ENCODE measurements around the gene KCNIP4. TPM values are rescaled to one million over a fixed set of nuclear protein-coding genes. Genes with fewer than 3 reads are reported as not detected.

The KCNIP4 gene
- total RNA-seq, 1 donor: 1.7 TPM

DNA sequence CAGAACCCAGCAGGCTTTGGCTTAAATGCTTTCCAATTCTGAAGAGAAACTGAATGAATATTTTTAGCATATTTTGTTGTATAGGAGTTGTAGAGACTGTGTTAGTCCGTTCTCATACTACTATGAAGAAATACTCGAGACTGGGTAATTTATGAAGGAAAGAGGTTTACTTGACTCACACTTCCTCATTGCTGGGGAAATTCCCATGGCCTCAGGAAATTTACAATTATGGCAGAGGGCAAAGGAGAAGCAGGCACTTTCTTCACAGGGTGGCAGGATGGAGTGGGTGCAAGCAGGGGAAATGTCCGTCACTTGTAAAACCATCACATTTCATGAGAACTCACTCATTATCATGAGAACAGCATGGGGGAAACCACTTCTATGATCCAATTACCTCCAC lies 956.6 kb downstream of the KCNIP4 start:
- no peak for TF ChIP-seq CTCF (IDR thresholded peaks at IDR 0.05; ENCODE audit: insufficient read depth, low read length)

GRCh38 chr4:20987191-20987590 lies 961.4 kb downstream of the KCNIP4 start:
- DNase-seq (ENCODE audit: low read depth): no peak
- no peak for TF ChIP-seq CTCF (IDR thresholded peaks at IDR 0.05; ENCODE audit: insufficient read depth, low read length)
- H3K4me3 ChIP-seq (ENCODE audit: low read depth, low read length): no peak overlapping the region

More for the DNA sequence above, 956.6 kb downstream of the KCNIP4 start:
- DNase-seq (ENCODE audit: low read depth): no peak
- H3K4me3 ChIP-seq (ENCODE audit: low read depth, low read length): no peak overlapping the region

- DNase-seq (ENCODE audit: low read depth): no peak
- no peak overlapping the region for H3K4me3 ChIP-seq (ENCODE audit: low read depth, low read length)
- TF ChIP-seq CTCF (IDR thresholded peaks at IDR 0.05; ENCODE audit: insufficient read depth, low read length): no peak
Measured at GRCh38 chr4:20984576-20984836, 964.1 kb downstream of the KCNIP4 start.

DNA sequence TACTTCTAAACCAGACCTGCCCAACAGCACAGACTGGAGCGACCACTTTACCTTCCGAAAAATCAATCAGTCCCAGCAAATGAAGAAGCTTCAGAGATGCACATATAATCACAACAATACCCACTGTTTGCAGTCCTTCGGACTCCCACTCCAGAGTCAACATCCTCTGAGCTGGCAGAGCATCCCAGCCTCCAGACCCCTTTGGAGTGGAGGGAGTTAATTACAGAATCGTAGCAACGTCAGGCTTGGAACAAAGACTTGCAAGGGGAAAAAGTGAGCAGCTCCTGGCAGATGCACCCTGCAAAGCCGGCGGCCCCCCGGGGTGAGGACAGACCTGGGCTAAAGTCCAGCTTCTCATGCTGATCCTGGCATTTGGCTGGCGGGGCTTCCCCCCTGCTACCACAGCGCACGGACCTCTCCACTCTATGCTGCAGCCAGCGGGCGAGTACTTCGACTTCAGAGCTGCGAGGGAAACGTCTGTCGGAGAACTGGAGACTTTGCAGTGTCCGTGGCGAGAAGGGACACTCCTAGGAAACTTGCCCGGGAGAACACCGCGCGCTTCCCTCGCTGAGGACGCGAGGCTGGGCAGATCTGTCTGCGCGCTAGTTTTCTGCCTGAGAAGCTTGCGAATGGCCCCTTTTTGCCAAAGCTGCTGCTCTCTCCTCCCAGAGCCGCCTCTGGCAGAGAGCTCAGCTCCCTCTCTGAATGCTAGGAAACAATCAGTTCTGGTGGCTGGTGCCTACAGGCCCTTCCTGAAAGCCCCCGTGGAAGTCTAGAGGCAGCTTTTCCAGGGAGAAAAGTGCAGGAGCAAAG lies 964.6 kb downstream of the KCNIP4 start:
- DNase-seq (ENCODE audit: low read depth): no peak
- H3K4me3 ChIP-seq (ENCODE audit: low read depth, low read length): no peak overlapping the region
- no peak for TF ChIP-seq CTCF (IDR thresholded peaks at IDR 0.05; ENCODE audit: insufficient read depth, low read length)

DNA sequence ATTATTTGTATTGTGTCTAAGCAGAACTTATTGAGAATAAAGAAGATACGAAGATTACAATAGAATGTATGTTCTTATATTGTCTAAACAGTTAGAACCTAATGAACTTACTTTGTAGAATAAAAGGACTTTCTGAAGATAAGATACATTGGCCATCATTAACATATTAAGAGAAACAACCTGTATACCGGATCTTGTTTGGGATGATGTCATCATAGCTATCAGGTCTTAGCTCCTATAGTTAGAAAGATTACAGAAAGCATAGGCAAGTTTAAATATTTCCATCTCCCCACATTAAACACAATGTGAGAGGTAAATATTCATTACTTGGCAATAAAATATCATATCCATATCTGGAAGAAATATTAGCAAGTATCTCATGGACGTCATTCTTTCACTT lies 966.0 kb downstream of the KCNIP4 start:
- no peak overlapping the region for H3K4me3 ChIP-seq (ENCODE audit: low read depth, low read length)
- no peak for DNase-seq (ENCODE audit: low read depth)
- no peak for TF ChIP-seq CTCF (IDR thresholded peaks at IDR 0.05; ENCODE audit: insufficient read depth, low read length)

- TF ChIP-seq CTCF (IDR thresholded peaks at IDR 0.05; ENCODE audit: insufficient read depth, low read length): no peak
- no peak for DNase-seq (ENCODE audit: low read depth)
Measured at GRCh38 chr4:20960291-20960690, 988.3 kb downstream of the KCNIP4 start.

GRCh38 chr4:20954541-20954940 lies 994.0 kb downstream of the KCNIP4 start:
- no peak for TF ChIP-seq CTCF (IDR thresholded peaks at IDR 0.05; ENCODE audit: insufficient read depth, low read length)
- H3K4me3 ChIP-seq (ENCODE audit: low read depth, low read length): no peak overlapping the region
- DNase-seq (ENCODE audit: low read depth): no peak

More at GRCh38 chr4:20960291-20960690, 988.3 kb downstream of the KCNIP4 start:
- H3K4me3 ChIP-seq (ENCODE audit: low read depth, low read length): no peak overlapping the region
